Measurements from ENCODE around the gene THSD4.

DNA sequence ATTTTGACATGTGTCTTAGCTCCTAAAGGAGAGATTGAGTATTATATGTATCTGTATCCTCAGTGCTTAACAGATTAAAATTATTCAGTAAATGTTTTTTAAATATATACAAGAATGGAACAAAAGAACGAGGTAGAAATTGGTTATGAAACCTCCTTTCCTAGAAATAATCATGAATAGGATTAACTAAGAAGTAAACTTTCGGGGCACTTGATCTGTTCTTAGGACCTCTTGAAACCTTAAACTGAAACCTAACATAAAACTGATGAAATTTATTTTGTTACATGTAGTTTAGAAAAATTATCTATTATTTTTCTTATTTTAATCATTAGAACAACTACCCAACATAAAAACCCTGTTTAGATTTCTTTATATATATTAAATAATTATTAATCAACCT lies 311.5 kb downstream of the THSD4 start:
- TF ChIP-seq CTCF (IDR thresholded peaks at IDR 0.05), result no peak
- TF ChIP-seq POLR2A (IDR thresholded peaks at IDR 0.05), result no peak
